SK-N-SH (cell line): ENCODE results near the gene CCNK.

ENCODE experiments used
- FOXJ3 ChIP-seq: sonication (generic); formaldehyde crosslinking; IDR thresholded peaks from 2 replicates; pipeline ENCODE4 v1.5.1; 2020; ENCODE audit warnings: mild to moderate bottlenecking, missing genetic modification reagents
- MAX ChIP-seq: IDR thresholded peaks from 2 replicates; pipeline ENCODE4 v1.4.0; 2012; ENCODE audit warnings: low read depth
- POLR2AphosphoS5 ChIP-seq: IDR thresholded peaks from 2 replicates; pipeline ENCODE4 v1.6.1; 2012; ENCODE audit warnings: low read depth, low read length
- TF ChIP-seq, protein P1 (sequence below): fragments of 200-600 bp; sonication (generic); IDR thresholded peaks from 2 replicates; pipeline ENCODE4 v1.6.1; 2017; ENCODE audit warnings: antibody characterized with exemption, mild to moderate bottlenecking, moderate library complexity

DNA sequence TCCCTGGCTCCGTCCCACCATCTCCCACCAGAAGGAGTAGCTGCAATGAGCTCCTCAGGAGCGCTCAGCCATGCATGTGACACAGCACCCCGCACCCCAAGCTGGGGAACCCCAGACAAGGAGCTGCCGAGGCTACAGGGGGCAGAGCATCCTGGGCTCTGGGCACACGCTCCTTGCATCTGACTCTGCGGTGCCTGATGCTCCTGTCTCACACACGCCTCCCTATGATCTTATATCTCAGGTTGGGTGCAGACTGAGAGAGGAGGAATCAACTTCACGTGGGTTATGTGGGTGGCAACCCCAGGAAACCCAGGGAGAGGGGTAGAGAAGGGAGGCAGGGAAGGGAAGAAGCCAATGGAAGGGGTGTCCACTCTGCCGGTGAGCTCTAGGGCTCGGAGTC, 60.0 kb downstream of the CCNK start:
- no peak for TF ChIP-seq MAX
- TF ChIP-seq POLR2AphosphoS5: no peak
- no peak for TF ChIP-seq FOXJ3 (CRISPR knock-in tag)
- TF ChIP-seq, protein P1, sequence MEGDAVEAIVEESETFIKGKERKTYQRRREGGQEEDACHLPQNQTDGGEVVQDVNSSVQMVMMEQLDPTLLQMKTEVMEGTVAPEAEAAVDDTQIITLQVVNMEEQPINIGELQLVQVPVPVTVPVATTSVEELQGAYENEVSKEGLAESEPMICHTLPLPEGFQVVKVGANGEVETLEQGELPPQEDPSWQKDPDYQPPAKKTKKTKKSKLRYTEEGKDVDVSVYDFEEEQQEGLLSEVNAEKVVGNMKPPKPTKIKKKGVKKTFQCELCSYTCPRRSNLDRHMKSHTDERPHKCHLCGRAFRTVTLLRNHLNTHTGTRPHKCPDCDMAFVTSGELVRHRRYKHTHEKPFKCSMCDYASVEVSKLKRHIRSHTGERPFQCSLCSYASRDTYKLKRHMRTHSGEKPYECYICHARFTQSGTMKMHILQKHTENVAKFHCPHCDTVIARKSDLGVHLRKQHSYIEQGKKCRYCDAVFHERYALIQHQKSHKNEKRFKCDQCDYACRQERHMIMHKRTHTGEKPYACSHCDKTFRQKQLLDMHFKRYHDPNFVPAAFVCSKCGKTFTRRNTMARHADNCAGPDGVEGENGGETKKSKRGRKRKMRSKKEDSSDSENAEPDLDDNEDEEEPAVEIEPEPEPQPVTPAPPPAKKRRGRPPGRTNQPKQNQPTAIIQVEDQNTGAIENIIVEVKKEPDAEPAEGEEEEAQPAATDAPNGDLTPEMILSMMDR: no peak
